Testis (tissue), 3 donors: ENCODE results near the gene BTG4. TPM values are rescaled to one million over a fixed set of nuclear protein-coding genes. Genes with fewer than 3 reads are reported as not detected.

Experiments used
- DNase-seq: peaks from one replicate; pipeline ENCODE4 v3.0.0-alpha.2; 2019
- H3K27ac ChIP-seq, 2 donors: fragments of 200-600 bp; sonication (generic); one replicate each; pipeline ENCODE4 v1.5.1; 2019
- H3K27me3 ChIP-seq: fragments of 200-600 bp; sonication (generic); one replicate; pipeline ENCODE4 v1.5.1; 2019
- H3K36me3 ChIP-seq: fragments of 200-600 bp; sonication (generic); one replicate; pipeline ENCODE4 v1.5.1; 2017; ENCODE audit warnings: low read depth; ENCODE audit errors: missing control alignments
- H3K4me1 ChIP-seq: fragments of 200-600 bp; sonication (generic); one replicate; pipeline ENCODE4 v1.5.1; 2019
- H3K4me3 ChIP-seq, 2 donors: fragments of 200-600 bp; sonication (generic); one replicate each; pipeline ENCODE4 v1.5.1; 2017 to 2019
- H3K9me3 ChIP-seq: fragments of 200-600 bp; sonication (generic); one replicate; pipeline ENCODE4 v1.5.1; 2017
- POLR2A ChIP-seq: fragments of 450-650 bp; IDR thresholded peaks from one replicate; pipeline ENCODE4 v1.6.1; 2017; ENCODE audit warnings: antibody characterized with exemption, mild to moderate bottlenecking, moderate library complexity
- WGBS, 2 donors: methylation state at CpG; one replicate each; pipeline ENCODE4 v1.1.5; 2018; 5-methylcytosine and 5-hydroxymethylcytosine counted together
- intact Hi-C: fragments of 100-400 bp; cut with DNase I; formaldehyde crosslinking; loops from one replicate; pipeline ENCODE4 v1.15.1; 2023; ENCODE audit warnings: low total_unique reads
- polyA plus RNA-seq: library from polyadenylated mRNA; stranded (reverse); fragments of 350-450 nt; fragmentation: Illumina TruSeq; extraction: RNeasy Lipid Tissue Mini Kit (QIAGEN cat#74804); gene quantifications from one replicate; pipeline ENCODE4 v1.2.3, GENCODE V29; 2014; ENCODE audit warnings: low read depth, low replicate concordance; ENCODE audit not compliant: insufficient read depth
- total RNA-seq, 2 donors: library from RNA; depleted of rRNA; stranded (reverse); fragments of >200 nt; gene quantifications; one replicate each; pipeline ENCODE4 v1.2.3, GENCODE V29; 2016
- TF ChIP-seq, protein P1 (sequence below), 3 experiments: fragments of 450-650 bp in 2 of 3; fragments of 200-600 bp in 1 of 3; sonication (generic) in 1 of 3; IDR thresholded peaks; one replicate each; pipeline ENCODE4 v1.5.1; 2016 to 2019; ENCODE audit warnings: antibody characterized with exemption in 3 of 3, mild to moderate bottlenecking in 2 of 3, moderate library complexity in 1 of 3

BTG4 gene
- total and polyA plus RNA-seq, 3 donors from 2014 or later: 8.7 to 36.8 (median 26.6) TPM

DNA sequence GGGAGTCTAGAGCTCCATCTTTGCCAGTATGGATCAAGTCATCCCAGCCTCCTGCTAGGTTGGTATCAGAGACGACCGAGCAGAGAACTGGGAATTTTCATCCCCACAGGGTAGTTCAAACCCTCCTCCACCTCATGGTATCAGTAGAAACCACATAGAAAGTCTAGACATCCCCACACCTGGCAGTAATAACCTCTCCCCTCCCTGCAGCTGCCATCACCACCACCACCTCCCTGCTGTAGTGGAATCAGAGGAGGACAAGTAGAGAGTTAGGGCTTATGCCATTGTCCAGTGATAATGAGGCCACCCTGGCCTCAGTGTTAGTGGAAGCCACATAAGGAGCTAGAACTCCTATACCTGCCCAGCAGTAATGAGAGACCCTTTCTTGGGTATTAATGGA, 34.3 kb downstream of the BTG4 start:
- TF ChIP-seq, protein P1, sequence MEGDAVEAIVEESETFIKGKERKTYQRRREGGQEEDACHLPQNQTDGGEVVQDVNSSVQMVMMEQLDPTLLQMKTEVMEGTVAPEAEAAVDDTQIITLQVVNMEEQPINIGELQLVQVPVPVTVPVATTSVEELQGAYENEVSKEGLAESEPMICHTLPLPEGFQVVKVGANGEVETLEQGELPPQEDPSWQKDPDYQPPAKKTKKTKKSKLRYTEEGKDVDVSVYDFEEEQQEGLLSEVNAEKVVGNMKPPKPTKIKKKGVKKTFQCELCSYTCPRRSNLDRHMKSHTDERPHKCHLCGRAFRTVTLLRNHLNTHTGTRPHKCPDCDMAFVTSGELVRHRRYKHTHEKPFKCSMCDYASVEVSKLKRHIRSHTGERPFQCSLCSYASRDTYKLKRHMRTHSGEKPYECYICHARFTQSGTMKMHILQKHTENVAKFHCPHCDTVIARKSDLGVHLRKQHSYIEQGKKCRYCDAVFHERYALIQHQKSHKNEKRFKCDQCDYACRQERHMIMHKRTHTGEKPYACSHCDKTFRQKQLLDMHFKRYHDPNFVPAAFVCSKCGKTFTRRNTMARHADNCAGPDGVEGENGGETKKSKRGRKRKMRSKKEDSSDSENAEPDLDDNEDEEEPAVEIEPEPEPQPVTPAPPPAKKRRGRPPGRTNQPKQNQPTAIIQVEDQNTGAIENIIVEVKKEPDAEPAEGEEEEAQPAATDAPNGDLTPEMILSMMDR (IDR thresholded peaks at IDR 0.05): no peak
- TF ChIP-seq POLR2A: no peak
- Histone ChIP-seq H3K27me3 (no peaks in the 10 kb centered on the region), H3K9me3 (no peaks in the 10 kb centered on the region), H3K27ac (no peak overlapping the region), H3K4me1 (no peaks in the 10 kb centered on the region), H3K4me3 (no peak overlapping the region), H3K36me3 (no peaks in the 10 kb centered on the region)
- intact Hi-C loops: no loop called here
- WGBS, 2 donors: 89 to 94% methylated on average over 2 of the region's 2 CpGs
- DNase-seq: no peak

DNA sequence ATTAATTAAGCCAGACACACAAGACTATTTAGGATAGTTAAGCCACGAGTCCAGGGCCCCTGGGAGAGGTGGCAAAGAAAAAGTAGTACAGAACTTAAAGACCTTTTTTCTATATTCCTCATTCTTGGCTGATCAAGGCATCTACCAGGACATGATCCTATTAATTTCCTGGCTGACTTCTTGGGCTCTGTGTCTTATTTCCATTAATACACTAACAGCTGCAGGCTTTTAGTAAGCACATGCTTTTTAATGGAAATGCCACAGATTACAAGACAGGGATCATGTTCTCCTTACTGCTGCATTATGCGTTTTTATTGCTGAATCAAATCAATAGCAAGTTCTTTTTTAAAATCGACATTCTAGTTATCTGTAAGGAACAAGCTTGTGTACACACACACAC, 35.2 kb downstream of the BTG4 start:
- Histone ChIP-seq H3K27me3 (no peaks in the 10 kb centered on the region), H3K27ac (no peak overlapping the region), H3K36me3 (no peaks in the 10 kb centered on the region), H3K4me1 (no peaks in the 10 kb centered on the region), H3K4me3 (no peak overlapping the region), H3K9me3 (no peaks in the 10 kb centered on the region)
- DNase-seq: no peak
- intact Hi-C loops: no loop called here
- no peak for TF ChIP-seq POLR2A
- TF ChIP-seq, protein P1 (IDR thresholded peaks at IDR 0.05): no peak
- WGBS, 2 donors: 68 to 74% methylated on average over 3 of the region's 3 CpGs

DNA sequence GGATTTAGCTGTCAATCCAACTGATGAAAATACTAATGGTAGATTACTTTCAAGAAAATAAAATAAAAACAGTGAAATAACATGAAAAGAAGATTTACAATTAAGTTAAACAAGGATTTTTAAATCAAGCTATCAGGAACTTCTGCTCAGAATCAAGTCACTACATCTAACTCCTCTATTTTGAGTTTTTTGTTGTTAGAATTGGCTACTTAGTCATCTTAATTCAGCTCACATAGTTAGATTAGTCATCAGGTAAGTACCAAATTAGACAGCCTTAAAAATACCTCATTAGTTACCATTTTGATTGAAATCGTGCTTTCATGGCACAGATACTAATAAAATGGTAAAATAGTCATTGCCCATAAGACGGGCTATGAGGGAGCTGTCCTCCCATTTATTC, 35.8 kb downstream of the BTG4 start:
- TF ChIP-seq POLR2A: no peak
- TF ChIP-seq, protein P1 (IDR thresholded peaks at IDR 0.05): no peak
- Histone ChIP-seq H3K4me3 (no peak overlapping the region), H3K4me1 (no peaks in the 10 kb centered on the region), H3K27ac (no peak overlapping the region), H3K9me3 (no peaks in the 10 kb centered on the region), H3K27me3 (no peaks in the 10 kb centered on the region), H3K36me3 (no peaks in the 10 kb centered on the region)
- WGBS, 2 donors: 41 to 42% methylated on average over 2 of the region's 2 CpGs
- no peak for DNase-seq
- intact Hi-C loops: no loop called here

DNA sequence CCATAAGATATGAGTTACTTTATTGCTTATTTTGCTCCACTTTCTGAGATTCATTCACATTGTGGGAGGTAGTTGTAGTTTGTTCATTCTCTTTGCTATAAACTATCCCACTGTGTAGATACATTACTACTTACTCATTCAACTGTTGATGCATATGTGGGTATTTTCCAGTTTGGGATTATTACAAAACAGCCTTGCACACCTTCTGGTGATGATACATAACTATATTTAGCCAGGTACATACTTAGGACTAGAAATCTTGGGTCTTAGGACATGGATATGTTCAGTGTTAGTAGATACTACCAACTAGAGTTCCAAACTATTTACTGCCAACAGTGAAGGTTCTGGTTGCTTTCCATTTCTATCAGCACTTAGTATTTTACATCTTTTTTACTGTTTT, 37.8 kb downstream of the BTG4 start:
- Histone ChIP-seq H3K4me3 (no peak overlapping the region), H3K27ac (no peak overlapping the region), H3K4me1 (no peaks in the 10 kb centered on the region), H3K27me3 (no peaks in the 10 kb centered on the region), H3K9me3 (no peaks in the 10 kb centered on the region), H3K36me3 (no peaks in the 10 kb centered on the region)
- TF ChIP-seq, protein P1 (IDR thresholded peaks at IDR 0.05): no peak
- intact Hi-C loops: no loop called here
- DNase-seq: no peak

DNA sequence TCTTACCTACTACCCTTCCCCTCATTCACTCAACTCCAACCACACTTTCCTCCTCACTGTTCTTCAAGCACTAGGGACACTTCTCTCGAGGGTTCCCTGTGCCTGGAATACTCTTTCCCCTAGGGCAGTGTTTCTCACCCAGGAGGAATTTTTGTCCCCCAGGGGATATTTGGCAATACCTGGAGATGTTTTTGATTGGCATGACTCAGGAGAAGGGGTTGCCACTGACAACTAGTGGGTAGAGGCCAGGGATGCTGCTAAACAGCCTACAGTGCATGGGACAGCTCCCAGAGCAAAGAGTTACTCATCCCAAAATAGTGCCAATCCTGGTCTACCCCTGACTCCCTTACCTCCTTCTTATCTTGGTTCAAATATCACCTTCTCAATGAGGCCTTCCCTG, 40.0 kb downstream of the BTG4 start:
- intact Hi-C loops: no loop called here

More for the DNA sequence above, 40.0 kb downstream of the BTG4 start:
- no peaks in the 10 kb centered on the region for H3K36me3 ChIP-seq
- no peak for DNase-seq
- H3K9me3 ChIP-seq: no peaks in the 10 kb centered on the region
- WGBS, 2 donors: 100% methylated on average over 1 of the region's 1 CpG
- no peak overlapping the region for H3K27ac ChIP-seq
- no peak overlapping the region for H3K4me3 ChIP-seq
- H3K27me3 ChIP-seq: no peaks in the 10 kb centered on the region
- TF ChIP-seq POLR2A: no peak
- TF ChIP-seq, protein P1 (IDR thresholded peaks at IDR 0.05): no peak
- H3K4me1 ChIP-seq: no peaks in the 10 kb centered on the region
